Calu3 (cell line): Measurements from ENCODE around the gene ZDHHC16. TPM values are rescaled to one million over a fixed set of nuclear protein-coding genes. Genes with fewer than 3 reads are reported as not detected.

ENCODE experiments used
- BruUV-seq: library from RNA; stranded (reverse); fragments of 400-500 nt; replicated peaks from 2 replicates; lab custom pipeline; 2021; lab: Mats Ljungman, UMichigan
- CTCF ChIA-PET: fragments of 300-600 bp; sonication (Branson Sonifier 250); formaldehyde crosslinking; loops from one replicate; lab custom pipeline; 2022; ENCODE audit warnings: antibody characterized with exemption; lab: Charles Lee
- DNase-seq: peaks from one replicate; pipeline ENCODE4 v3.0.0; 2022
- H3K27ac Mint-ChIP-seq: one replicate; pipeline ENCODE4 v1.8.0; 2022; ENCODE audit warnings: mixed read lengths; ENCODE audit not compliant: unreplicated experiment
- H3K27me3 Mint-ChIP-seq: one replicate; pipeline ENCODE4 v1.8.0; 2022; ENCODE audit warnings: mixed read lengths; ENCODE audit not compliant: unreplicated experiment
- H3K36me3 Mint-ChIP-seq: one replicate; pipeline ENCODE4 v1.8.0; 2022; ENCODE audit warnings: mild to moderate bottlenecking, moderate library complexity, mixed read lengths; ENCODE audit not compliant: insufficient read depth, unreplicated experiment
- H3K4me1 Mint-ChIP-seq: one replicate; pipeline ENCODE4 v1.8.0; 2022; ENCODE audit warnings: mild to moderate bottlenecking, low read depth, mixed read lengths; ENCODE audit not compliant: unreplicated experiment
- H3K4me3 Mint-ChIP-seq: one replicate; pipeline ENCODE4 v1.8.0; 2022; ENCODE audit warnings: mild to moderate bottlenecking, low read depth, moderate library complexity, mixed read lengths; ENCODE audit not compliant: unreplicated experiment
- H3K9me3 Mint-ChIP-seq: one replicate; pipeline ENCODE4 v1.8.0; 2022; ENCODE audit warnings: low read depth, mixed read lengths; ENCODE audit not compliant: unreplicated experiment
- intact Hi-C: fragments of 100-400 bp; cut with micrococcal nuclease; formaldehyde crosslinking; loops from one replicate; pipeline ENCODE4 v1.10.0; 2022; ENCODE audit not compliant: unreplicated experiment
- total RNA-seq: library from RNA; stranded (reverse); gene quantifications from 2 replicates; pipeline ENCODE4 v1.2.3, GENCODE V29; 2022
- TF ChIP-seq, protein P1 (sequence below): fragments of 200-600 bp; IDR thresholded peaks from one replicate; pipeline ENCODE4 v1.8.0; 2022; ENCODE audit warnings: antibody characterized with exemption; ENCODE audit not compliant: unreplicated experiment

The ZDHHC16 gene
- total RNA-seq, 1 experiment from 2014 or later: 27.7 TPM

GRCh38 chr10:97505152-97505551, 59.2 kb downstream of the ZDHHC16 start:
- Mint-ChIP-seq H3K36me3 (no peaks in the 10 kb centered on the region), H3K9me3 (no peaks in the 10 kb centered on the region), H3K4me3 (no peak overlapping the region), H3K27me3 (no peaks in the 10 kb centered on the region), H3K4me1 (peaks cover 11% of the 10 kb centered on the region), H3K27ac (no peak overlapping the region)
- intact Hi-C loops: no loop called here
- CTCF ChIA-PET: no interaction called here
- BruUV-seq: no TSS peak
- DNase-seq: no peak
- TF ChIP-seq, protein P1, sequence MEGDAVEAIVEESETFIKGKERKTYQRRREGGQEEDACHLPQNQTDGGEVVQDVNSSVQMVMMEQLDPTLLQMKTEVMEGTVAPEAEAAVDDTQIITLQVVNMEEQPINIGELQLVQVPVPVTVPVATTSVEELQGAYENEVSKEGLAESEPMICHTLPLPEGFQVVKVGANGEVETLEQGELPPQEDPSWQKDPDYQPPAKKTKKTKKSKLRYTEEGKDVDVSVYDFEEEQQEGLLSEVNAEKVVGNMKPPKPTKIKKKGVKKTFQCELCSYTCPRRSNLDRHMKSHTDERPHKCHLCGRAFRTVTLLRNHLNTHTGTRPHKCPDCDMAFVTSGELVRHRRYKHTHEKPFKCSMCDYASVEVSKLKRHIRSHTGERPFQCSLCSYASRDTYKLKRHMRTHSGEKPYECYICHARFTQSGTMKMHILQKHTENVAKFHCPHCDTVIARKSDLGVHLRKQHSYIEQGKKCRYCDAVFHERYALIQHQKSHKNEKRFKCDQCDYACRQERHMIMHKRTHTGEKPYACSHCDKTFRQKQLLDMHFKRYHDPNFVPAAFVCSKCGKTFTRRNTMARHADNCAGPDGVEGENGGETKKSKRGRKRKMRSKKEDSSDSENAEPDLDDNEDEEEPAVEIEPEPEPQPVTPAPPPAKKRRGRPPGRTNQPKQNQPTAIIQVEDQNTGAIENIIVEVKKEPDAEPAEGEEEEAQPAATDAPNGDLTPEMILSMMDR: no peak

DNA sequence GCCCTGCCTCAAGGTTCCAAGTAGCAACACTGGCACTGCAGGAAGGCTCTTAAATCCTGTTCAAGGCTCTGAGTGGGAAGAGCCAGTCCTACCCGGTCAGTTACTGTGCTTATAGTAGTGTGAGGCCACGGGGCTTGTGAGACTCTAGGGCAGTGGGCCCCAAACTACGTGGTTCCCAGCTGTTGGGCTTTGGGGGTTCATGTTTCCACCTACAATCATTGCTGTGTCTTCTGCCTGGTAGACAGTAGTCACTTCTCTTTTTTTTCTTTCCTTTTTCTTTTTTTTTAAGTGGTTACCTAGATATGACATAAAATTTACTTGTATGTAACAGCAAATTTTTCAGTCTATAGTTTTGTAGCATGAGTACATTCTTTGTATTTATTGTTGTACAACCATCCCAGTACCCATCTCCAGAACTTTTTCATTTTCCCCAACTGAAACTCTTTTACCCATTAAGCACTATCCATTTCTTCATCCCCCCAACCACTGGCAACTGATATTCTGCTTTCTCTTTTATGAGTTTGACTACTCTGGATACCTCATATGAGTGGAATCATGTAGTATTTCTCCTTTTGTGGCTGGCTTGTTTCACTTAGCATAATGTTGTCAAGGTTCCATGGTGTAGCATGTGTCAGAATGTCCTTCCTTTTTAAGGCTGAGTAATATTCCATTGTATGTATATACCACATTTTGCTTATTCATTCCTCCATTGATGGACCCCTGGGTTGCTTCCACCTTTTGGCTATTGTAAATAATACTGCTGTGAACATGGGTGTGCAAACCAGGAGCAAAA, 60.4 kb downstream of the ZDHHC16 start:
- BruUV-seq: no TSS peak
- CTCF ChIA-PET: no interaction called here
- TF ChIP-seq, protein P1: no peak
- DNase-seq: no peak
- Mint-ChIP-seq H3K27ac (no peak overlapping the region), H3K4me1 (no peaks in the 10 kb centered on the region), H3K9me3 (no peaks in the 10 kb centered on the region), H3K27me3 (no peaks in the 10 kb centered on the region), H3K36me3 (no peaks in the 10 kb centered on the region), H3K4me3 (no peak overlapping the region)
- intact Hi-C loops: no loop called here

Other genes with a start within 250 kb of the ZDHHC16 start
- 3.7 and 6.7 TPM in 2 replicates for gene ARHGAP19, start 153.5 kb upstream of the ZDHHC16 start, total RNA-seq
- 2.1 TPM in 2 replicates for gene FRAT1, start 126.9 kb upstream of the ZDHHC16 start, total RNA-seq
- gene FRAT2, start 111.4 kb upstream of the ZDHHC16 start, total RNA-seq: 6.0 and 7.4 TPM in 2 replicates
- 52.6 and 54.6 TPM in 2 replicates for gene RRP12, start 44.8 kb upstream of the ZDHHC16 start, total RNA-seq
- gene PGAM1, start 20.0 kb upstream of the ZDHHC16 start, total RNA-seq: 148 and 157 TPM in 2 replicates
- gene EXOSC1, start 169 bp upstream of the ZDHHC16 start, total RNA-seq: 28.6 and 29.5 TPM in 2 replicates
- 39.8 and 46.5 TPM in 2 replicates for gene MMS19, start 52.2 kb downstream of the ZDHHC16 start, total RNA-seq
- 8.7 and 9.3 TPM in 2 replicates for gene UBTD1, start 52.7 kb downstream of the ZDHHC16 start, total RNA-seq
- gene ANKRD2, start 126.6 kb downstream of the ZDHHC16 start, total RNA-seq: 0.47 and 0.90 TPM in 2 replicates
- 7.8 and 7.9 TPM in 2 replicates for gene HOGA1, start 138.2 kb downstream of the ZDHHC16 start, total RNA-seq
- 1.5 and 1.7 TPM in 2 replicates for gene C10orf62, start 143.5 kb downstream of the ZDHHC16 start, total RNA-seq
- 5.5 and 6.2 TPM in 2 replicates for gene MORN4, start 187.3 kb downstream of the ZDHHC16 start, total RNA-seq
- gene PI4K2A, start 194.5 kb downstream of the ZDHHC16 start, total RNA-seq: 12.6 and 13.0 TPM in 2 replicates
- gene AVPI1, start 241.1 kb downstream of the ZDHHC16 start, total RNA-seq: 16.9 and 25.6 TPM in 2 replicates